Mucosa of rectum (tissue), 2 donors: ENCODE measurements around the gene SCN8A.

Source experiments
- H3K27ac ChIP-seq, 2 donors: one replicate each; pipeline ENCODE4 v1.7.0; 2013; ENCODE audit warnings: inconsistent platforms in 2 of 2, low read depth in 2 of 2, low read length in 2 of 2
- H3K27me3 ChIP-seq, 2 donors: one replicate each; pipeline ENCODE4 v1.7.0; 2013; ENCODE audit warnings: low read length in 2 of 2; ENCODE audit not compliant: control insufficient read depth in 2 of 2, insufficient read depth in 2 of 2
- H3K36me3 ChIP-seq, 2 donors: one replicate each; pipeline ENCODE4 v1.7.0; 2013; ENCODE audit warnings: low read length in 2 of 2; ENCODE audit not compliant: control insufficient read depth in 2 of 2, insufficient read depth in 2 of 2
- H3K4me1 ChIP-seq, 2 donors: one replicate each; pipeline ENCODE4 v1.7.0; 2013; ENCODE audit warnings: low read length in 2 of 2, mild to moderate bottlenecking in 1 of 2; ENCODE audit not compliant: control insufficient read depth in 2 of 2, insufficient read depth in 2 of 2
- H3K4me3 ChIP-seq, 2 donors: one replicate each; pipeline ENCODE4 v1.7.0; 2013; ENCODE audit warnings: low read length in 2 of 2
- H3K9ac ChIP-seq, 2 donors: one replicate each; pipeline ENCODE4 v1.7.0; 2013; ENCODE audit warnings: low read length in 2 of 2, low read depth in 1 of 2, mild to moderate bottlenecking in 1 of 2
- H3K9me3 ChIP-seq, 2 donors: one replicate each; pipeline ENCODE4 v1.7.0; 2013; ENCODE audit warnings: low read length in 2 of 2; ENCODE audit not compliant: control insufficient read depth in 2 of 2
- donor health status: healthy.
- donor health status: Normal muscosa, but diverticular disease.

SCN8A gene

GRCh38 chr12:51726161-51726560 is 135.1 kb downstream of the SCN8A start:
- Histone ChIP-seq H3K9me3 (no peaks in the 10 kb centered on the region), H3K4me3 (no peak overlapping the region), H3K27me3 (no peaks in the 10 kb centered on the region), H3K36me3 (no peaks in the 10 kb centered on the region), H3K27ac (no peak overlapping the region), H3K9ac (no peak overlapping the region), H3K4me1 (no peaks in the 10 kb centered on the region)

DNA sequence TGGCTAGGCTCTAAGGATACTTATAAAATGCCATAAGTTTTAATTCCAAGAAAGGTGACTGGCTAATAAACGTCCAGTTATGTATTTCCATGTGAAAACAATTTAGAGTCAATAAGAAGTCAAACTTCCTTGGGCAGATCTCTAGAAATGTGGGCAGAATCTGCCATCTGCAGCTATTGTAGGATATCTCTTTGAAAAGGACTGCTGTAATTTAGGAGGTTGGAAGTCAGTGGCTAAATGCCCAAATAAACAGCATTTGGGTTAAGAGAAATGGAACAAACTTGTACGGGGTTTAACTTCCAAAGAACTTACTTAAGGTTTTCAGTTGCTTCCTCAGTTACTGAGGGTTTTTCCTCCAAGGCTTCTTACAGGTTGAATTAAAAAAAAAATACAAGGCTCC is 135.9 kb downstream of the SCN8A start:
- Histone ChIP-seq H3K9ac (no peak overlapping the region), H3K36me3 (no peaks in the 10 kb centered on the region), H3K27ac (no peak overlapping the region), H3K4me3 (no peak overlapping the region), H3K27me3 (no peaks in the 10 kb centered on the region), H3K4me1 (no peaks in the 10 kb centered on the region), H3K9me3 (no peaks in the 10 kb centered on the region)

GRCh38 chr12:51729331-51729730 is 138.3 kb downstream of the SCN8A start:
- Histone ChIP-seq H3K4me3 (no peak overlapping the region), H3K9ac (no peak overlapping the region), H3K36me3 (no peaks in the 10 kb centered on the region), H3K4me1 (no peaks in the 10 kb centered on the region), H3K27ac (no peak overlapping the region), H3K27me3 (no peaks in the 10 kb centered on the region), H3K9me3 (no peaks in the 10 kb centered on the region)

GRCh38 chr12:51730745-51731144 is 139.7 kb downstream of the SCN8A start:
- H3K4me1 ChIP-seq = no peaks in the 10 kb centered on the region

DNA sequence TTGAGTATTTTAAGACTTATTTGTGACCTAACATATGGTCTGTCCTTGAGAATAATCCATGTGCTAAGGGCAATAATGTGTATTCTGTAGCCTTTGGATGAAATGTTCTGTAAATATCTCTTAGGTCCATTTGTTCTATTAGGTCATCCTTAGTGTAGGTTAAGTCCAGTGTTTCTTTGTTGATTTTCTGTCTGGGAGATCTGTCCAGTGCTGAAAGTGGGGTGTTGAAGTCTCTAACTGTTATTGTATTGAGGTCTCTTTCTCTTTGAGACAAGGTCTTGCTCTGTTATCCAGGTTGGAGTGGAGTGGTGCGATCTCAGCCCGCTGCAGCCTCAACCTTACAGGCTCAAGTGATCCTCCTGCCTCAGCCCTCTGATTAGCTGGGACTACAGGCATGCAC is 149.5 kb downstream of the SCN8A start:
- peaks cover 0 to 13% of the 10 kb centered on the region in 2 donors for H3K4me1 ChIP-seq
- H3K36me3 ChIP-seq = no peaks in the 10 kb centered on the region
- no peaks in the 10 kb centered on the region for H3K9me3 ChIP-seq
- no peak overlapping the region for H3K9ac ChIP-seq
- no peaks in the 10 kb centered on the region for H3K27me3 ChIP-seq
- no peak overlapping the region for H3K27ac ChIP-seq
- H3K4me3 ChIP-seq = no peak overlapping the region

More at GRCh38 chr12:51730745-51731144, 139.7 kb downstream of the SCN8A start:
- Histone ChIP-seq H3K4me3 (no peak overlapping the region), H3K36me3 (no peaks in the 10 kb centered on the region), H3K27ac (no peak overlapping the region), H3K27me3 (no peaks in the 10 kb centered on the region), H3K9me3 (no peaks in the 10 kb centered on the region), H3K9ac (no peak overlapping the region)

DNA sequence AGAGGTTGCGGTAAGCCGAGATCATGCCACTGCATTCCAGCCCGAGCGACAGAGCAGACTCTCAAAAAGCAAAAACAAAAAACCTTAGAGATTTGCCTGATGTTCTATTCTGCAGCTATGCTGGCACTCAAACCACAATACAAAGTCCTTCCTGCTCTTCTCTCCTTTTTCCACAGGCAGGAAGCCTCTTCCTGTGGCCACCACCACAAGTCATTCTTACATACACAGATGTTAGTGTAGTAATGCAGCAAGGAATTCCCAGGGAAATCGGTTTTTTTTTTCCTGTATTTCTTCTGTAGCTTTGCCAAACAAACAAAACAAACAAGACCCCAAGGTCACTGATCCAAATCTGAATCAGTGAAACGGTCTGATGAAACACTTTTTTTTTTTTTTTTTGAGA is 153.2 kb downstream of the SCN8A start:
- H3K4me1 ChIP-seq = peaks cover 0 to 27% of the 10 kb centered on the region in 2 donors
- no peak overlapping the region for H3K4me3 ChIP-seq
- no peak overlapping the region for H3K27ac ChIP-seq
- H3K27me3 ChIP-seq = no peaks in the 10 kb centered on the region
- H3K9ac ChIP-seq = no peak overlapping the region
- H3K36me3 ChIP-seq = no peaks in the 10 kb centered on the region
- no peaks in the 10 kb centered on the region for H3K9me3 ChIP-seq

GRCh38 chr12:51744957-51745356 is 153.9 kb downstream of the SCN8A start:
- H3K4me1 ChIP-seq = peaks cover 0 to 27% of the 10 kb centered on the region in 2 donors
- H3K27ac ChIP-seq = no peak overlapping the region
- H3K4me3 ChIP-seq = no peak overlapping the region
- H3K9me3 ChIP-seq = no peaks in the 10 kb centered on the region
- H3K36me3 ChIP-seq = no peaks in the 10 kb centered on the region
- no peaks in the 10 kb centered on the region for H3K27me3 ChIP-seq
- no peak overlapping the region for H3K9ac ChIP-seq

DNA sequence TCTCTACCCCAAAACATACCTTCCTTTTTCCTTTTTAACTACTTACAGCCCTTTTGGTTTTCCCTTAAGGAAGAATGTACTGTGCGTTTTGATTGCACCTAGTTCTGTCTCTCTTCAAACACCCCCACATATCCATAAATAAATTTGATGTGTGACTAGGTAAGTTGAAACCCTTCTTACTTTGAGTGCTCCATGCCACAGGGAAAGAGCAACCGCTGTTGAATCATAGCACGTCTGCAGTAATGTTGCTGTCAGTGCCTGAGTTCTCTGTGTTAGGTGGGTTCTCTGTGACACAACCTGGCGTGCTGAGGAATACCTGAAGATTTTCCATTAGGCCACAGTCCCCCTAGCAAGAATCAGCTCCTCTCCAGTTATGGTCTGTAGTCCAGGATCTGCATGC is 155.4 kb downstream of the SCN8A start:
- Histone ChIP-seq H3K9me3 (no peaks in the 10 kb centered on the region), H3K27ac (no peak overlapping the region), H3K4me1 (peaks cover 0 to 31% of the 10 kb centered on the region in 2 donors), H3K36me3 (no peaks in the 10 kb centered on the region), H3K9ac (no peak overlapping the region), H3K27me3 (no peaks in the 10 kb centered on the region), H3K4me3 (no peak overlapping the region)

DNA sequence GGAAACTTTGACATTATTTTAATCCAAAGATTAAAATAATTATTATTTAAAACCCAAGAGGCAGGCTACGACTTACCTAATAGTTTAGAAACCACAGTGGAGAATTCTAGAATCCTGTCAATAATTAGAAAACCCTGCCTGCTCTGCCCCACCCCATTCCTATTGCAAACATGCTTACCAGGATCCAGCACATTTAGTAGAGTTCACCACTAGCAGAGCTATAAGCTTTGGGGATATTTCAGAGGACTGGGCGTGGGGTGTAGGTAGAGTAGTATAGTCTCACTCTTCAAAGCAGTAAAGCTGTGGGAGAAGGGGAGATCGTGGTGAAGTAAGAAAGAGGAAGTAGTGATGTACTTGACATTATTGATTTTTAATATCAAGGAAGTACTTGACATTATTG is 157.2 kb downstream of the SCN8A start:
- no peaks in the 10 kb centered on the region for H3K27me3 ChIP-seq
- H3K27ac ChIP-seq = no peak overlapping the region
- peaks cover 0 to 31% of the 10 kb centered on the region in 2 donors for H3K4me1 ChIP-seq
- no peak overlapping the region for H3K4me3 ChIP-seq
- H3K9me3 ChIP-seq = no peaks in the 10 kb centered on the region
- no peak overlapping the region for H3K9ac ChIP-seq
- H3K36me3 ChIP-seq = no peaks in the 10 kb centered on the region

GRCh38 chr12:51749206-51749985 is 158.4 kb downstream of the SCN8A start:
- no peak overlapping the region for H3K27ac ChIP-seq
- no peaks in the 10 kb centered on the region for H3K36me3 ChIP-seq
- no peak overlapping the region for H3K4me3 ChIP-seq
- H3K4me1 ChIP-seq = peaks cover 0 to 28% of the 10 kb centered on the region in 2 donors
- no peaks in the 10 kb centered on the region for H3K27me3 ChIP-seq
- H3K9ac ChIP-seq = no peak overlapping the region
- H3K9me3 ChIP-seq = no peaks in the 10 kb centered on the region
